VCaP (cell line): ENCODE data around the gene TNS1.

Experiments used
- H3K27ac ChIP-seq: fragments of 450-650 bp; 2 replicates; pipeline ENCODE4 v1.5.1; 2017
- TF ChIP-seq, protein P1 (sequence below): fragments of 450-650 bp; conservative IDR thresholded peaks from 2 replicates; pipeline ENCODE4 v1.5.1; 2017; ENCODE audit warnings: mild to moderate bottlenecking, moderate library complexity

The TNS1 gene

DNA sequence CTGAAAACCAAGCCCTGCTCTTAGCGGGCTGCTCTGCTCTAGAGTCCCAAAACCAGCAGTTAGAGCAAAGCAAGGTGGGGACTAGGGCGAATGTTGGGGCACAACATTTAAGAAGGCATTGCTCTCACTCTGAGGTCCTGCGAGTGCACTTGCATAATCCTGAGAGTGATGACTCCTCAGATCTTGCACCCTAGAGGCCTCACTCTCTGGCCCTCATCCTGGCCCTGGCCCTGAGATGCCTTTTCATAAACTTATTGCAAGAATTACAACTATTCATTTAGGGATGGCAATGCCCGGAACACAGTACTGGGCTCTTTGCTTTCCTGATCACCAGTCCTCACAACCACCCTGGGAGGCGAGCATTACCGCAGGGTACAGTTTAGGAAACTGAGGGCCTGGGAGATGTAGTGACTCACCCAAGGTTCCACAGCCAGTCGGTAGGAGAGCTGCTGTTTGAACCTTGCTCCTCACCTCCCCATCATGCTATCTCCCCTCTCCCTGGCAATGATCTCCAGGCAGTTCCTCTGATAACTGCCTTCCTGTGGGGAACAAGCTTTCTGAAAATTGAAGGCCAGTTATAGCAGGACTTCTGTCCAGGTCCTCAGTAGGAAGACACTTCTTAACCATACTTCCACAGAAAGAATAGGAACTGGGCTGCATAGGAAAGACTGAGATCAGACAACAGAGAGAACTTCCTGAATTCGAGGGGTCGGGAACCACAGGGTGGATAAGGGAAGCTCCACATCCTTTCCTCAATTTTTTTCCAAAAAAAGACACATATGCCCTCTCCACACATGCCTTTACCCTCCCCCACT lies 91.3 kb downstream of the TNS1 start:
- TF ChIP-seq, protein P1, sequence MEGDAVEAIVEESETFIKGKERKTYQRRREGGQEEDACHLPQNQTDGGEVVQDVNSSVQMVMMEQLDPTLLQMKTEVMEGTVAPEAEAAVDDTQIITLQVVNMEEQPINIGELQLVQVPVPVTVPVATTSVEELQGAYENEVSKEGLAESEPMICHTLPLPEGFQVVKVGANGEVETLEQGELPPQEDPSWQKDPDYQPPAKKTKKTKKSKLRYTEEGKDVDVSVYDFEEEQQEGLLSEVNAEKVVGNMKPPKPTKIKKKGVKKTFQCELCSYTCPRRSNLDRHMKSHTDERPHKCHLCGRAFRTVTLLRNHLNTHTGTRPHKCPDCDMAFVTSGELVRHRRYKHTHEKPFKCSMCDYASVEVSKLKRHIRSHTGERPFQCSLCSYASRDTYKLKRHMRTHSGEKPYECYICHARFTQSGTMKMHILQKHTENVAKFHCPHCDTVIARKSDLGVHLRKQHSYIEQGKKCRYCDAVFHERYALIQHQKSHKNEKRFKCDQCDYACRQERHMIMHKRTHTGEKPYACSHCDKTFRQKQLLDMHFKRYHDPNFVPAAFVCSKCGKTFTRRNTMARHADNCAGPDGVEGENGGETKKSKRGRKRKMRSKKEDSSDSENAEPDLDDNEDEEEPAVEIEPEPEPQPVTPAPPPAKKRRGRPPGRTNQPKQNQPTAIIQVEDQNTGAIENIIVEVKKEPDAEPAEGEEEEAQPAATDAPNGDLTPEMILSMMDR = no peak
- no peak overlapping the region for H3K27ac ChIP-seq

- no peak overlapping the region for H3K27ac ChIP-seq
- TF ChIP-seq, protein P1 = no peak
Measured at GRCh38 chr2:217910875-217911212, 92.0 kb downstream of the TNS1 start.

DNA sequence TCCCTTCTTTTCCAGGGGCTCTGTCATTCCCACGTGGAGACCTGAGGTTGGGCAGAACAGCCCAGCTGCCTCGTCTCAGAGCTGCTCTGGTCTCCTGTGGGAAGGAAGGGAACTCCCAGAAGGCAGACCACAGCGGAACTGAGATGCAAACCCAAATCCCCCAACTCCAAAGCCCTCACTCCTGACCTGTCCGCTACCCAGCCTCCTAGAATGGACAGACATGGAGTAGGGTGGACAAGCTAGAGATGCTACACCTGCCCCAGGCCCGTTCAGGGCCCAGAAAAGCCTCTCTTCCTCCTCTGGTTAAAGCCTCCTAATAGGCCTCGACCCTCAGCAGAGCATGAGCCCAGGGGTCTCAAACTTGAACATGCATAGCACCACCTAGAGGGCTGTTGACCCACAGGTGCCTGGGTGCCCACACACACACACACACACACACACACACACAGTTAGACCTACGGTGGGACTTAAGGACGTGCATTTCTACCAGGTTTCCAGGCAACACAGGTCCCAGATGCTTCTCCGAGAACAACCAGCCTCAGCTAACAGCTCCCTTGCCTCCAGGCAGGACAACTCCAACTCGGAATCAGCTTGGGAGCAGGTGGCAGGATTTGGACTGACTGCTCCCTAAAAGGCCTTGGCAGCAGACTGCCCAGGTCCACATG lies 93.5 kb downstream of the TNS1 start:
- no peak overlapping the region for H3K27ac ChIP-seq
- TF ChIP-seq, protein P1 = no peak

DNA sequence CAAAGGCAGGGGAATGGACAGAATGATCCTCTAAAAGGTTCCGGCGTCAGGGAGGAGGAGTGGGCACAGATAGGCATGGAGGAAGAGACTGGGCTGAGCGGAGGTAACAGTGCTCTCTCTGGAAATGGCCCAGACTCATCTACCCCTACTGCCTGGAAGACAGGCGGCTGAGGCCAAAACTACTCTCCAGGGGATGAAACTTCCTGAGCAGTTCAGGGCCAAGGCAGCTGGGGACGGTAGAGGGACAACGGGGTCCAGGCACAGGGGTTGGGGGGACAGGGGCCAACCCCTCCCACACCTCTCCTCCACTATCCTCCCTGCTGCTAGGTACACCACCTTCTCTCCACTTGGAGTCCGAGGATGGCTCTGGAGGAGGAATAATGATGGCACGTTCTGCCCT lies 94.3 kb downstream of the TNS1 start:
- TF ChIP-seq, protein P1 = no peak
- H3K27ac ChIP-seq = no peak overlapping the region

DNA sequence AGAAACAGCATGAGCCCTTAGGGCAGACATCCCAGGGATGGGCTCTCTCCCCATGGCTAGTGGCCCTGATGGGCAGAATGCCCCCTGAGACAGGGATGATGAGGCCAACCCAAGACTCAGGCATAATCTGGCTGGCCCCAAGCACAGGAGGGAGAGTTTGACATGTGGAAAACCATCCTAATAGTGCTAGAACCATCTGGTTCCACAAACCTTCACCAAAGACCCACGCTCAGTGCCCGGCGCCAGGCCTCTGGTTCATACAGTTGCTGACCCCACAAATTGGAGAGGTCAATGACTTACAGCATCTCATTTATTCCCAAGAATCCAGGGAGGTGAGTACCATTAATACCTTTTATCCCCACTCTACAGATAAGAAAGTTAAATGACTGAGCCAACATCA lies 95.5 kb downstream of the TNS1 start:
- no peak overlapping the region for H3K27ac ChIP-seq
- TF ChIP-seq, protein P1 = no peak

DNA sequence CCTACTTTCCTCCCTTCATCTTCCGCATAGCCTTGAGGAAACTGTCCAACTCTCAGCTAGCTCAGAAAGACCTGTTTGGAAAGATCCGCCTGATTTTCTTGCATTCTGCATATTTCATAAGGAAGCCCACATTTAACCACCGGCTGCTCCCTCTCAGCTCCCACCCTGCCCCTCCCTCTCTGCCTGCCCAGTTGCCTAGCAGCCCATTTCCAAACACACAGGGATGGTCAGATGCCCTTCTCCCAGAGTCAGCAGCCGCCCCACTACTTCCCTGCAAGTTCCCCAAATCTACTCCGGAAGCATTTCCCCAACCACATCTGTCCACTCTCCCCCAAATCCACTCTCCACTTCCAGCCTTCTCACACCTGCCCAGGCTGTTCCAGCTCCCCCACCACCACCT lies 96.0 kb downstream of the TNS1 start:
- TF ChIP-seq, protein P1 = no peak

GRCh38 chr2:217905896-217906295 lies 96.9 kb downstream of the TNS1 start:
- TF ChIP-seq, protein P1 = no peak
- no peak overlapping the region for H3K27ac ChIP-seq

More for the DNA sequence above, 96.0 kb downstream of the TNS1 start:
- H3K27ac ChIP-seq = no peak overlapping the region
